ENCODE data around the gene MPPED2.

Gene MPPED2

GRCh38 chr11:30365793-30366517 is 220.2 kb downstream of the MPPED2 start:
- no peak overlapping the region for H3K27ac ChIP-seq
- H3K4me3 ChIP-seq: no peak overlapping the region
- no peak for DNase-seq (ENCODE audit: low spot score)
- TF ChIP-seq, protein P1, sequence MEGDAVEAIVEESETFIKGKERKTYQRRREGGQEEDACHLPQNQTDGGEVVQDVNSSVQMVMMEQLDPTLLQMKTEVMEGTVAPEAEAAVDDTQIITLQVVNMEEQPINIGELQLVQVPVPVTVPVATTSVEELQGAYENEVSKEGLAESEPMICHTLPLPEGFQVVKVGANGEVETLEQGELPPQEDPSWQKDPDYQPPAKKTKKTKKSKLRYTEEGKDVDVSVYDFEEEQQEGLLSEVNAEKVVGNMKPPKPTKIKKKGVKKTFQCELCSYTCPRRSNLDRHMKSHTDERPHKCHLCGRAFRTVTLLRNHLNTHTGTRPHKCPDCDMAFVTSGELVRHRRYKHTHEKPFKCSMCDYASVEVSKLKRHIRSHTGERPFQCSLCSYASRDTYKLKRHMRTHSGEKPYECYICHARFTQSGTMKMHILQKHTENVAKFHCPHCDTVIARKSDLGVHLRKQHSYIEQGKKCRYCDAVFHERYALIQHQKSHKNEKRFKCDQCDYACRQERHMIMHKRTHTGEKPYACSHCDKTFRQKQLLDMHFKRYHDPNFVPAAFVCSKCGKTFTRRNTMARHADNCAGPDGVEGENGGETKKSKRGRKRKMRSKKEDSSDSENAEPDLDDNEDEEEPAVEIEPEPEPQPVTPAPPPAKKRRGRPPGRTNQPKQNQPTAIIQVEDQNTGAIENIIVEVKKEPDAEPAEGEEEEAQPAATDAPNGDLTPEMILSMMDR (IDR thresholded peaks at IDR 0.05): no peak

- DNase-seq (ENCODE audit: low spot score): no peak
- TF ChIP-seq, protein P1 (IDR thresholded peaks at IDR 0.05): no peak
Measured at GRCh38 chr11:30364837-30365482, 221.2 kb downstream of the MPPED2 start.

DNA sequence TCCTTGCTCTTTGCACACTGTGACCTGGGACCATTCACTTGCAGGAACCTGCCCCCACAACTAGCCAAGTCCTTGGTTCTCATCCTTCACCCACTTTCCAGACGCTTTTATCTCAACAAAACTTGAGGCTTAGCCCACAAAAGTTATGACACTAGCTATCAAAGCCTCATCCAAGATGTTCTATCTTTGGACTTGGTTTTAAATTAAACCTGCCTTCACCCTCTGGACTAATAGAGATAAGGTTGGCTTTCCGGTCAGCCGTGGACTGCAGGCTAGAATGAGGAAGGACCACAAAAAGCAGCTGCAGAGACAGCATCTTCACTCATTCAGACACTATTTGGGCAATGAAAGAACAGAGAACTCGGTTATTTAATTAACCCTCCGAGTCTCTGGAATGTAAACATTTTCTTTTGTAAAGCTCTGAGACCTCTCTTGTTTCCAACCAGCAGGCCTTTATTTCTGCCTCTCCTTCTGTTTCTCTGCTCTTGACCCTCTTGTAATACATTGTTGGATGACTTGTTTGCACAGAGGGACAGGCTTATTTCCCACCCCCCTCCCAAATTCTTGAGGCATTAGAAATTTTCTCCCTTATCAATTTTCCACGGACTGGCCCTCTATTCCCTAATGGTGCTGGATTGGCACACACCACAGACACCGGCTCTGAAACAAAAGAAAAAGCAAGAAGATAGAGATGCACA is 221.9 kb downstream of the MPPED2 start:
- no peak for DNase-seq (ENCODE audit: low spot score)
- TF ChIP-seq, protein P1 (IDR thresholded peaks at IDR 0.05): no peak
- H3K27ac ChIP-seq: no peak overlapping the region
- H3K4me3 ChIP-seq: no peak overlapping the region

More at GRCh38 chr11:30364837-30365482, 221.2 kb downstream of the MPPED2 start:
- Histone ChIP-seq H3K27ac (no peak overlapping the region), H3K4me3 (no peak overlapping the region)

- Histone ChIP-seq H3K27ac (no peak overlapping the region), H3K4me3 (no peak overlapping the region)
- no peak for DNase-seq (ENCODE audit: low spot score)
- TF ChIP-seq, protein P1 (IDR thresholded peaks at IDR 0.05): no peak
Measured at GRCh38 chr11:30360741-30361140, 225.4 kb downstream of the MPPED2 start.

Data from coronary artery (tissue), 2 donors.